HCT116 (cell line): Measurements from ENCODE around the gene FNDC1. TPM values are rescaled to one million over a fixed set of nuclear protein-coding genes. Genes with fewer than 3 reads are reported as not detected.

Source experiments
- ATAC-seq: fragments of 200-7000 bp; cut with Tn5 transposase; 2 replicates; pipeline ENCODE4 v1.9.1; 2020; ENCODE audit warnings: mild to moderate bottlenecking, moderate library complexity
- BruUV-seq: library from RNA; stranded (reverse); fragments of 400-500 nt; replicated peaks from 2 replicates; lab custom pipeline; 2021; lab: Mats Ljungman, UMichigan
- CTCF ChIA-PET: fragments of 300-600 bp; sonication (Branson Sonifier 250); formaldehyde crosslinking; loops from one replicate; lab custom pipeline; 2021; ENCODE audit warnings: antibody characterized with exemption; lab: Charles Lee
- POLR2A ChIA-PET: fragments of 300-600, 350-600 bp; sonication (Branson Sonifier 250); formaldehyde crosslinking; loops from one replicate; lab custom pipeline; 2021; ENCODE audit warnings: antibody characterized with exemption; lab: Charles Lee
- RAD21 ChIA-PET, 2 experiments: fragments of 300-600 bp; sonication (Branson Sonifier 250); formaldehyde crosslinking; loops; one replicate each; lab custom pipeline; 2023; ENCODE audit warnings: low total read pairs in 2 of 2; ENCODE audit not compliant: uncharacterized antibody in 2 of 2, unreplicated experiment in 2 of 2, low non-redundant PET in 1 of 2; lab: Charles Lee
- DNase-seq: peaks from one replicate; pipeline ENCODE4 v3.0.0-alpha.2; 2010; ENCODE audit warnings: low read depth, low spot score
- H2AFZ ChIP-seq: fragments of 200-600 bp; shearing (Covaris generic), sonication (generic); 2 replicates; pipeline ENCODE4 v1.6.1; 2017; ENCODE audit warnings: low read depth, mixed run types, mixed read lengths, antibody characterized with exemption, low read length; ENCODE audit not compliant: poor library complexity, severe bottlenecking
- H3K27ac ChIP-seq: 2 replicates; pipeline ENCODE4 v1.5.1; 2012; ENCODE audit warnings: low read depth, low read length
- H3K27me3 ChIP-seq: fragments of 200-600 bp; sonication (generic); 2 replicates; pipeline ENCODE4 v1.6.1; 2016; ENCODE audit warnings: mixed run types, low read length, mixed read lengths; ENCODE audit not compliant: insufficient read depth
- H3K36me3 ChIP-seq, 2 experiments: fragments of 200-500 bp in 1 of 2; fragments of 200-600 bp in 1 of 2; sonication (Bioruptor generic) in 1 of 2; sonication (generic) in 1 of 2; 2 replicates each; pipeline versions ENCODE4 v1.5.1 to v1.6.1; 2014 to 2016; ENCODE audit warnings: low read length in 2 of 2, inconsistent platforms in 1 of 2, mixed read lengths in 1 of 2, mixed run types in 1 of 2; ENCODE audit not compliant: insufficient read depth in 2 of 2, control insufficient read depth in 1 of 2
- H3K4me1 ChIP-seq, 2 experiments: fragments of 200-600 bp in 1 of 2; sonication (generic) in 1 of 2; 2 replicates each; pipeline versions ENCODE4 v1.5.1 to v1.6.1; 2012 to 2017; ENCODE audit warnings: low read length in 2 of 2, inconsistent platforms in 1 of 2, mild to moderate bottlenecking in 1 of 2, mixed read lengths in 1 of 2, mixed run types in 1 of 2, moderate library complexity in 1 of 2; ENCODE audit not compliant: insufficient read depth in 2 of 2, control insufficient read depth in 1 of 2
- H3K4me2 ChIP-seq: fragments of 200-600 bp; sonication (generic); 2 replicates; pipeline ENCODE4 v1.6.1; 2017; ENCODE audit warnings: mixed run types, low read length, mixed read lengths
- H3K4me3 ChIP-seq, 2 experiments: fragments of 200-600 bp in 1 of 2; sonication (generic) in 1 of 2; replicated peaks in 1 of 2; 2 replicates each; pipeline ENCODE4 v1.5.1; 2011 to 2016; ENCODE audit warnings: low read length in 2 of 2, control low read depth in 1 of 2, low read depth in 1 of 2, mild to moderate bottlenecking in 1 of 2, mixed read lengths in 1 of 2, mixed run types in 1 of 2
- H3K79me2 ChIP-seq: fragments of 200-600 bp; sonication (generic); 2 replicates; pipeline ENCODE4 v1.6.1; 2017; ENCODE audit warnings: mild to moderate bottlenecking, mixed run types, low read length, moderate library complexity, mixed read lengths; ENCODE audit not compliant: insufficient read depth
- H3K9ac ChIP-seq: fragments of 200-600 bp; sonication (generic); 2 replicates; pipeline ENCODE4 v1.6.1; 2016; ENCODE audit warnings: low read length, mixed read lengths
- H3K9me2 ChIP-seq: fragments of 200-600 bp; sonication (generic), shearing (Covaris generic); 2 replicates; pipeline ENCODE4 v1.6.1; 2017; ENCODE audit warnings: mixed run types, mild to moderate bottlenecking, moderate library complexity; ENCODE audit not compliant: insufficient read depth
- H3K9me3 ChIP-seq, 2 experiments: fragments of 200-500 bp in 1 of 2; fragments of 200-600 bp in 1 of 2; sonication (Bioruptor generic) in 1 of 2; sonication (generic) in 1 of 2; 2 replicates each; pipeline ENCODE4 v1.6.1; 2014 to 2017; ENCODE audit warnings: low read length in 2 of 2, mixed read lengths in 2 of 2, inconsistent platforms in 1 of 2, low read depth in 1 of 2, mild to moderate bottlenecking in 1 of 2, mixed run types in 1 of 2, moderate library complexity in 1 of 2; ENCODE audit not compliant: control insufficient read depth in 1 of 2, insufficient read depth in 1 of 2
- H4K20me1 ChIP-seq: fragments of 200-600 bp; sonication (generic), shearing (Covaris generic); 2 replicates; pipeline ENCODE4 v1.6.1; 2017; ENCODE audit warnings: mixed run types, mild to moderate bottlenecking, moderate library complexity; ENCODE audit not compliant: insufficient read depth
- CBX3 ChIP-seq: IDR thresholded peaks from 2 replicates; pipeline ENCODE4 v1.6.1; 2012; ENCODE audit warnings: low read depth
- CTCF ChIP-seq, 3 experiments: fragments of 200-600 bp in 1 of 3; sonication (generic) in 1 of 3; IDR thresholded peaks in 2 of 3; conservative IDR thresholded peaks in 1 of 3; 2 replicates each; pipeline ENCODE4 v1.5.1; 2012 to 2017; ENCODE audit warnings: low read depth in 2 of 3, low read length in 2 of 3, antibody characterized with exemption in 1 of 3, borderline replicate concordance in 1 of 3, control low read depth in 1 of 3, mild to moderate bottlenecking in 1 of 3, mixed read lengths in 1 of 3, mixed run types in 1 of 3, moderate library complexity in 1 of 3; ENCODE audit not compliant: insufficient read depth in 1 of 3
- EGR1 ChIP-seq: IDR thresholded peaks from 2 replicates; pipeline ENCODE4 v1.6.1; 2012; ENCODE audit warnings: low read depth
- ELF1 ChIP-seq: IDR thresholded peaks from 2 replicates; pipeline ENCODE4 v1.6.1; 2012; ENCODE audit warnings: low read depth, borderline replicate concordance
- EZH2 ChIP-seq: fragments of 200-600 bp; sonication (generic); IDR thresholded peaks from 2 replicates; pipeline ENCODE4 v1.6.1; 2017; ENCODE audit warnings: antibody characterized with exemption, mixed run types
- MAX ChIP-seq: IDR thresholded peaks from 2 replicates; pipeline ENCODE4 v1.6.1; 2012
- POLR2A ChIP-seq: IDR thresholded peaks from 2 replicates; pipeline ENCODE4 v1.7.0; 2011; ENCODE audit warnings: borderline replicate concordance; ENCODE audit not compliant: insufficient read depth, insufficient read length; ENCODE audit errors: extremely low read depth
- SP1 ChIP-seq: IDR thresholded peaks from 2 replicates; pipeline ENCODE4 v1.6.1; 2012; ENCODE audit warnings: low read depth
- YY1 ChIP-seq: IDR thresholded peaks from 2 replicates; pipeline ENCODE4 v1.6.1; 2011; ENCODE audit warnings: low read length, low read depth, moderate library complexity, mild to moderate bottlenecking; ENCODE audit not compliant: insufficient replicate concordance; ENCODE audit errors: extremely low read depth
- ZBTB33 ChIP-seq: IDR thresholded peaks from 2 replicates; pipeline ENCODE4 v1.6.1; 2011; ENCODE audit warnings: mild to moderate bottlenecking, low read length, moderate library complexity; ENCODE audit not compliant: insufficient replicate concordance; ENCODE audit errors: extremely low read depth
- ZFX ChIP-seq: fragments of 450-650 bp; IDR thresholded peaks from 2 replicates; pipeline ENCODE4 v1.6.1; 2017
- ZNF274 ChIP-seq: fragments of 200-500 bp; sonication (Bioruptor generic); IDR thresholded peaks from 2 replicates; pipeline ENCODE4 v1.6.1; 2014; ENCODE audit warnings: mild to moderate bottlenecking, low read depth, low read length, inconsistent platforms
- intact Hi-C: fragments of 100-400 bp; cut with micrococcal nuclease; formaldehyde crosslinking; loops from 2 replicates; pipeline ENCODE4 v1.10.0; 2022
- total RNA-seq: library from RNA; stranded (reverse); gene quantifications from one replicate; pipeline ENCODE4 v1.2.1, GENCODE V29; 2021; ENCODE audit not compliant: unreplicated experiment

The FNDC1 gene
- total RNA-seq, 1 experiment from 2014 or later, result 0.07 TPM

GRCh38 chr6:159311618-159312017 is 142.4 kb downstream of the FNDC1 start:
- TF ChIP-seq CTCF (IDR thresholded peaks at IDR 0.05 in 2 of 3, conservative IDR thresholded peaks at IDR 0.05 in 1 of 3; ENCODE audit: borderline replicate concordance in 1 of 3, insufficient read depth in 1 of 3, low read depth in 2 of 3, low read length in 2 of 3) (peak in 2 of 3 experiments; percentile 34 to 48; a peak in 4 of 6 replicates), POLR2A (no peak)
- TF ChIP-seq, all 23 proteins: peak for 1
- no peaks in the 10 kb centered on the region for H3K79me2 ChIP-seq
- H4K20me1 ChIP-seq, result no peaks in the 10 kb centered on the region
- H3K36me3 ChIP-seq, result no peaks in the 10 kb centered on the region
- H3K27ac ChIP-seq, result no peak overlapping the region
- H3K9me2 ChIP-seq, result no peaks in the 10 kb centered on the region
- intact Hi-C loops, result no loop called here
- H2AFZ ChIP-seq, result no peak overlapping the region
- POLR2A ChIA-PET, result no interaction called here
- H3K27me3 ChIP-seq, result peaks cover 1% of the 10 kb centered on the region
- CTCF ChIA-PET, result no interaction called here
- ATAC-seq (peak; percentile 87), DNase-seq (no peak)
- BruUV-seq, result no TSS peak
- H3K4me3 ChIP-seq, result no peak overlapping the region
- H3K4me1 ChIP-seq, result no peaks in the 10 kb centered on the region
- no peak overlapping the region for H3K4me2 ChIP-seq
- no peaks in the 10 kb centered on the region for H3K9me3 ChIP-seq
- H3K9ac ChIP-seq, result no peak overlapping the region
- RAD21 ChIA-PET, result no interaction called here

GRCh38 chr6:159312206-159312605 is 143.0 kb downstream of the FNDC1 start:
- no peak overlapping the region for H3K4me2 ChIP-seq
- CTCF ChIA-PET, result no interaction called here
- H3K79me2 ChIP-seq, result no peaks in the 10 kb centered on the region
- peaks cover 7% of the 10 kb centered on the region for H3K27me3 ChIP-seq
- RAD21 ChIA-PET, result no interaction called here
- H3K9ac ChIP-seq, result no peak overlapping the region
- no peaks in the 10 kb centered on the region for H3K4me1 ChIP-seq
- H3K27ac ChIP-seq, result no peak overlapping the region
- H3K36me3 ChIP-seq, result no peaks in the 10 kb centered on the region
- BruUV-seq, result no TSS peak
- no peak overlapping the region for H3K4me3 ChIP-seq
- H2AFZ ChIP-seq, result no peak overlapping the region
- no peaks in the 10 kb centered on the region for H3K9me2 ChIP-seq
- no peaks in the 10 kb centered on the region for H3K9me3 ChIP-seq
- no peak for DNase-seq
- POLR2A ChIA-PET, result no interaction called here
- intact Hi-C loops, result no loop called here
- ATAC-seq, result no peak
- H4K20me1 ChIP-seq, result no peaks in the 10 kb centered on the region
- TF ChIP-seq ELF1 (no peak), SP1 (no peak), POLR2A (no peak), ZFX (no peak), MAX (no peak), EGR1 (no peak), ZBTB33 (no peak), EZH2 (no peak), YY1 (no peak), ZNF274 (no peak), CTCF (IDR thresholded peaks at IDR 0.05 in 2 of 3, conservative IDR thresholded peaks at IDR 0.05 in 1 of 3; ENCODE audit: borderline replicate concordance in 1 of 3, insufficient read depth in 1 of 3, low read depth in 2 of 3, low read length in 2 of 3) (no peak), CBX3 (no peak)
